Body of pancreas (tissue), 4 donors: Measurements from ENCODE around the gene MZT2A. TPM values are rescaled to one million over a fixed set of nuclear protein-coding genes. Genes with fewer than 3 reads are reported as not detected.
A peak's percentile ranks its signal among the peaks of the same experiment; 100 is the strongest.
"Not testable (repeated sequence)": the region's sequence is repeated elsewhere in the genome, so short reads cannot be mapped to it uniquely, and the experiment has no call there.

Experiments used
- ATAC-seq: fragments of 150-250 bp; one replicate; pipeline ENCODE4 v1.9.1; 2016
- DNase-seq, 4 donors: peaks; one replicate each; pipeline ENCODE4 v3.0.0-alpha.2; 2019
- H3K27ac ChIP-seq, 4 donors: fragments of 200-600 bp; sonication (generic); 1 replicate in 3 of 4; 2 replicates in 1 of 4; pipeline versions ENCODE4 v1.5.1 to v1.6.1; 2016 to 2019; ENCODE audit warnings: mild to moderate bottlenecking in 1 of 4, mixed read lengths in 1 of 4, moderate library complexity in 1 of 4
- H3K27me3 ChIP-seq, 2 donors: fragments of 200-600 bp; sonication (generic); one replicate each; pipeline ENCODE4 v1.6.0; 2016; ENCODE audit warnings: mild to moderate bottlenecking in 1 of 2
- H3K36me3 ChIP-seq, 2 donors: fragments of 200-600 bp; sonication (generic); replicated peaks in 1 of 2; 2 replicates each; pipeline ENCODE4 v1.5.1; 2016; ENCODE audit warnings: low read depth in 2 of 2; ENCODE audit not compliant: insufficient read depth in 1 of 2
- H3K4me1 ChIP-seq: fragments of 200-600 bp; sonication (generic); one replicate; pipeline ENCODE4 v1.6.0; 2016
- H3K4me3 ChIP-seq, 2 donors: fragments of 200-600 bp; sonication (generic); 1 replicate in 1 of 2; 2 replicates in 1 of 2; pipeline ENCODE4 v1.5.1; 2016 to 2019
- H3K9me3 ChIP-seq, 3 donors: fragments of 200-600 bp; sonication (generic); 1 replicate in 2 of 3; 2 replicates in 1 of 3; pipeline ENCODE4 v1.5.1; 2016
- WGBS, 2 donors: methylation state at CpG; one replicate each; pipeline ENCODE4 v1.1.5; 2017; 5-methylcytosine and 5-hydroxymethylcytosine counted together
- intact Hi-C: fragments of 100-400 bp; cut with DNase I; formaldehyde crosslinking; loops from one replicate; pipeline ENCODE4 v1.15.1; 2023
- total RNA-seq, 2 donors: library from RNA; depleted of rRNA; stranded (reverse); fragments of >200 nt; gene quantifications; one replicate each; pipeline ENCODE4 v1.1.0, GENCODE V29; 2016

The MZT2A gene
- total RNA-seq, 2 donors from 2014 or later, result 51.1 to 54.1 TPM

- H3K4me1 ChIP-seq, H3K27ac ChIP-seq, H3K4me3 ChIP-seq, intact Hi-C loops, H3K36me3 ChIP-seq, DNase-seq, H3K9me3 ChIP-seq, H3K27me3 ChIP-seq, ATAC-seq: not testable (repeated sequence)
- WGBS, 2 donors, result 74 to 83% methylated on average over 3 to 5 of the region's 11 CpGs
Measured at GRCh38 chr2:131531547-131532185, 39.5 kb upstream of the MZT2A start.

- H3K4me3 ChIP-seq, ATAC-seq, H3K9me3 ChIP-seq, H3K4me1 ChIP-seq, H3K27ac ChIP-seq, H3K36me3 ChIP-seq, H3K27me3 ChIP-seq, intact Hi-C loops: not testable (repeated sequence)
- DNase-seq, result peak in 1 of 4 donors; percentile 7
- 30 to 67% methylated on average over 6 to 15 of the region's 22 CpGs for WGBS, 2 donors
Measured at GRCh38 chr2:131530626-131531344, 38.6 kb upstream of the MZT2A start.

- intact Hi-C loops, H3K36me3 ChIP-seq, ATAC-seq, H3K4me3 ChIP-seq, H3K9me3 ChIP-seq, H3K4me1 ChIP-seq, H3K27ac ChIP-seq, H3K27me3 ChIP-seq: not testable (repeated sequence)
- peak in 1 of 4 donors; percentile 4 for DNase-seq
- 80 to 84% methylated on average over 1 to 5 of the region's 5 CpGs for WGBS, 2 donors
Measured at GRCh38 chr2:131529864-131530445, 37.8 kb upstream of the MZT2A start.

GRCh38 chr2:131528981-131529863, 37.0 kb upstream of the MZT2A start:
- H3K27ac ChIP-seq, ATAC-seq: not testable (repeated sequence)
- peak in 1 of 4 donors; percentile 8 for DNase-seq

GRCh38 chr2:131527131-131528001, 35.2 kb upstream of the MZT2A start, which contains the start of gene CCDC74A:
CCDC74A (plus strand) TSS chr2:131527888; CDS start chr2:131527971, 83 bp downstream.
- DNase-seq (peak; percentile 76 to 85 (median 83)), ATAC-seq (peak; percentile 94)
- peak within 1 kb of the TSS in 1 of 4 donors; percentile 16 for H3K27ac ChIP-seq
- H3K36me3 ChIP-seq, H3K9me3 ChIP-seq, H3K4me1 ChIP-seq, H3K27me3 ChIP-seq, intact Hi-C loops: not testable (repeated sequence)
- 31 to 56% methylated on average over 23 to 40 of the region's 47 CpGs for WGBS, 2 donors
- peak within 1 kb of the TSS in 1 of 2 donors; percentile 22 for H3K4me3 ChIP-seq

More at GRCh38 chr2:131528981-131529863, 37.0 kb upstream of the MZT2A start:
- H3K4me3 ChIP-seq, H3K9me3 ChIP-seq, H3K4me1 ChIP-seq, H3K27me3 ChIP-seq, H3K36me3 ChIP-seq, intact Hi-C loops: not testable (repeated sequence)
- WGBS, 2 donors, result 71 to 91% methylated on average over 9 to 22 of the region's 26 CpGs

GRCh38 chr2:131525256-131525655, 33.1 kb upstream of the MZT2A start:
- peak in 2 of 4 donors; percentile 1 to 5 for DNase-seq
- H3K36me3 ChIP-seq, H3K27me3 ChIP-seq, intact Hi-C loops, H3K4me1 ChIP-seq, ATAC-seq, H3K9me3 ChIP-seq, H3K27ac ChIP-seq, H3K4me3 ChIP-seq: not testable (repeated sequence)
- WGBS, 2 donors, result 68 to 85% methylated on average over 2 of the region's 2 CpGs
